HG03558 (cell line): ENCODE measurements around the gene HTR2C.
"Not testable (repeated sequence)": the region's sequence is repeated elsewhere in the genome, so short reads cannot be mapped to it uniquely, and the experiment has no call there.

Experiments used
- ATAC-seq: cut with Tn5 transposase; IDR thresholded peaks from one replicate; pipeline ENCODE4 v1.9.1; 2021; ENCODE audit warnings: moderate number of reproducible peaks; ENCODE audit not compliant: unreplicated experiment; ENCODE audit errors: extremely low read depth

Gene HTR2C

GRCh38 chrX:114937090-114937489 is 353.2 kb downstream of the HTR2C start:
- not testable (repeated sequence) for ATAC-seq

- no peak for ATAC-seq
Measured at GRCh38 chrX:114952696-114953095, 368.8 kb downstream of the HTR2C start.
